GM19023 (cell line): ENCODE measurements around the gene ARHGDIG.
"Not testable (repeated sequence)": the region's sequence is repeated elsewhere in the genome, so short reads cannot be mapped to it uniquely, and the experiment has no call there.

ENCODE experiments used
- ATAC-seq: cut with Tn5 transposase; IDR thresholded peaks from one replicate; pipeline ENCODE4 v1.9.1; 2021; ENCODE audit warnings: mild to moderate bottlenecking, moderate library complexity; ENCODE audit not compliant: unreplicated experiment

The ARHGDIG gene

GRCh38 chr16:263182-263774, 17.1 kb upstream of the ARHGDIG start:
- ATAC-seq: no peak

- no peak for ATAC-seq
These were observed 16.4 kb upstream of the ARHGDIG start for GRCh38 chr16:263944-264343.

GRCh38 chr16:264440-264951, 15.9 kb upstream of the ARHGDIG start:
- ATAC-seq: no peak

- no peak for ATAC-seq
These were observed 15.3 kb upstream of the ARHGDIG start for GRCh38 chr16:265002-265529.

- ATAC-seq: no peak
These were observed 14.7 kb upstream of the ARHGDIG start for GRCh38 chr16:265711-266110.

GRCh38 chr16:266258-267164, 13.9 kb upstream of the ARHGDIG start:
- ATAC-seq: no peak

GRCh38 chr16:267562-267961, 12.8 kb upstream of the ARHGDIG start:
- ATAC-seq: not testable (repeated sequence)

GRCh38 chr16:268141-269053, 12.0 kb upstream of the ARHGDIG start:
- no peak for ATAC-seq

- ATAC-seq: no peak
These were observed 11.2 kb upstream of the ARHGDIG start for GRCh38 chr16:269061-269796.

GRCh38 chr16:270381-271255, 9.8 kb upstream of the ARHGDIG start:
- ATAC-seq: no peak

GRCh38 chr16:272633-273546, 7.5 kb upstream of the ARHGDIG start:
- no peak for ATAC-seq

GRCh38 chr16:273547-274421, 6.6 kb upstream of the ARHGDIG start:
- ATAC-seq: no peak

GRCh38 chr16:275041-275641, 5.2 kb upstream of the ARHGDIG start:
- ATAC-seq: no peak

GRCh38 chr16:275786-276232, 4.6 kb upstream of the ARHGDIG start, which contains the start of gene RGS11:
RGS11 (minus strand) TSS chr16:275944; CDS start chr16:275911, 33 bp downstream.
- ATAC-seq: no peak

- ATAC-seq: no peak
These were observed 3.8 kb upstream of the ARHGDIG start for GRCh38 chr16:276426-277077.

- ATAC-seq: no peak
These were observed 1.5 kb upstream of the ARHGDIG start for GRCh38 chr16:278863-279366.
